MM.1S (cell line): Measurements from ENCODE around the gene POLN.
A peak's percentile ranks its signal among the peaks of the same experiment; 100 is the strongest.

Experiments used
- DNase-seq: peaks from one replicate; pipeline ENCODE4 v3.0.0-alpha.2; 2015
- H2AFZ ChIP-seq: fragments of 300-600 bp; sonication (generic); 2 replicates; pipeline ENCODE4 v1.6.0; 2016; ENCODE audit warnings: antibody characterized with exemption, low read length
- H3F3A ChIP-seq: fragments of 300-600 bp; sonication (generic); 2 replicates; pipeline ENCODE4 v1.6.1; 2016; ENCODE audit warnings: mild to moderate bottlenecking, antibody characterized with exemption, low read length, moderate library complexity, mixed read lengths; ENCODE audit not compliant: insufficient read depth
- H3K27ac ChIP-seq: fragments of 300-600 bp; sonication (generic); 2 replicates; pipeline ENCODE4 v1.5.1; 2016; ENCODE audit warnings: mild to moderate bottlenecking, low read length
- H3K27me3 ChIP-seq: fragments of 300-600 bp; sonication (generic); replicated peaks from 2 replicates; pipeline ENCODE4 v1.6.0; 2016; ENCODE audit warnings: low read length; ENCODE audit not compliant: insufficient read depth
- H3K36me3 ChIP-seq: fragments of 300-600 bp; sonication (generic); replicated peaks from 2 replicates; pipeline ENCODE4 v1.6.1; 2016; ENCODE audit warnings: mild to moderate bottlenecking, low read length, mixed read lengths; ENCODE audit not compliant: insufficient read depth
- H3K4me1 ChIP-seq: fragments of 300-600 bp; sonication (generic); 2 replicates; pipeline ENCODE4 v1.6.1; 2016; ENCODE audit warnings: low read length, mixed read lengths
- H3K4me2 ChIP-seq: fragments of 300-600 bp; sonication (generic); 2 replicates; pipeline ENCODE4 v1.6.0; 2016; ENCODE audit warnings: low read depth, low read length
- H3K4me3 ChIP-seq: fragments of 300-600 bp; sonication (generic); 2 replicates; pipeline ENCODE4 v1.5.1; 2016; ENCODE audit warnings: low read length, mixed read lengths
- H3K79me2 ChIP-seq: fragments of 300-600 bp; sonication (generic); 2 replicates; pipeline ENCODE4 v1.6.1; 2016; ENCODE audit warnings: mixed run types, low read length, mixed read lengths
- H3K9ac ChIP-seq: fragments of 300-600 bp; sonication (generic); 2 replicates; pipeline ENCODE4 v1.6.1; 2016; ENCODE audit warnings: low read length, mixed read lengths
- H3K9me2 ChIP-seq: fragments of 300-600 bp; sonication (generic); replicated peaks from 2 replicates; pipeline ENCODE4 v1.6.1; 2016; ENCODE audit warnings: mild to moderate bottlenecking, low read length, mixed read lengths; ENCODE audit not compliant: insufficient read depth
- H3K9me3 ChIP-seq: fragments of 300-600 bp; sonication (generic); replicated peaks from 2 replicates; pipeline ENCODE4 v1.6.1; 2016; ENCODE audit warnings: mild to moderate bottlenecking, low read length, mixed read lengths; ENCODE audit not compliant: insufficient read depth
- H4K20me1 ChIP-seq: fragments of 300-600 bp; sonication (generic); 2 replicates; pipeline ENCODE4 v1.6.1; 2016; ENCODE audit warnings: mild to moderate bottlenecking, low read length, moderate library complexity, mixed read lengths; ENCODE audit not compliant: insufficient read depth
- EZH2 ChIP-seq: fragments of 300-600 bp; sonication (generic); optimal IDR thresholded peaks from 2 replicates; pipeline ENCODE3; 2017; ENCODE audit warnings: low read depth, mild to moderate bottlenecking, antibody characterized with exemption, low read length, mixed read lengths
- EZH2phosphoT487 ChIP-seq: fragments of 300-600 bp; sonication (generic); IDR thresholded peaks from 2 replicates; pipeline ENCODE4 v1.6.1; 2018; ENCODE audit warnings: antibody characterized with exemption, low read length
- TF ChIP-seq, protein P1 (sequence below): fragments of 300-600 bp; sonication (generic); IDR thresholded peaks from 2 replicates; pipeline ENCODE4 v1.5.1; 2016; ENCODE audit warnings: antibody characterized with exemption, low read length, mixed read lengths

The POLN gene

DNA sequence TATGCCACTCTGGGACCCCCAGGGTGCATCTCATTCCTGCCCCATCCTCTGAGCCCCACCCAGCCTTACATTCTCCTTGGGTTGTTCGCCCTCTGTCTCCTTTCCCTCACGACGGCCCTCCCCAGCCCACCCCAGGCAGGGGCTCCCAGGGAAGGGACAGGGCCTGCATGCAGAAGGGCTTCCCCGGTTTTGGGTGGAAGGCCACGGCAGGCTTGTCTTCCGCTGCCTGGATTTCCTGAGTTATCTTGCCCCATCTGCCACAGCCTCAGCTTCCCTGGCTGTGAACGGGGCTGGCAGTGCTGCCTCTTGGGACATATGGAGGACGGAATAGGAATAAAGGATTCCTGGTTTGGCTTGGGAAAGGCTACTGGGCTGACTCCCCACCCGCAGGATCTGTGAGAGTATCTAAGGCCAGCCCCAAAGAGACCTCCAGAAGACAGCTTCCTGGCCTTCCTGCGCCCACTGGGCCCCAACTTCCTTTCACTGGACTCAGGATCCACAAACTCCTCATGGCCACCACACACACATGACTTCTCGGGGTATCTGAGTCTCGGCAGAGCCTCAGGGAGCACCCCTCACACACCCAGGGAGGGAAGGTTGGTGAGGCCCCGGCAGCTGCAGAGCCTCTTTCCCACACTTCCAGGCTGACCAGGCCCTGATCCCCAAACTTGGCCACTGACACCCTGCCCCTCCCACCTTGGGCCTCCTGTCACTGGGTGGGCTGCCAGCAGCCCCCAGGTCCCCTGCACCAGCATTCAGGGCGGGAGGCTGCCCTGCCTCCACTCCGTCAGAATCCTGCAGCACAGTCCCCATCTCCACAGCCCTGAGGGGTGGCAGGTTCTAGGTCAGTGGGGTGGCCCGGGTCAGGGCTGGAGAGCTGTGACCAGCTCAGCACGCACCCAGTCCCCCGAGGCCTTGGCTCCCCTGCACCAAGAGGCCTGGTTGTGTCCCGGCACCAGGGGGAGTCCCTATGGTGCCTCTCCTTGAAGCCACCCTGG lies 23.5 kb upstream of the POLN start:
- Histone ChIP-seq H2AFZ (no peak overlapping the region), H3K27me3 (no peaks in the 10 kb centered on the region), H3K9me2 (no peaks in the 10 kb centered on the region), H4K20me1 (no peaks in the 10 kb centered on the region), H3K79me2 (peaks cover 9% of the 10 kb centered on the region), H3K9me3 (no peaks in the 10 kb centered on the region), H3K4me1 (peaks cover 25% of the 10 kb centered on the region), H3K9ac (no peak overlapping the region), H3K4me3 (no peak overlapping the region), H3K4me2 (no peak overlapping the region), H3K36me3 (no peaks in the 10 kb centered on the region), H3F3A (peaks cover 17% of the 10 kb centered on the region), H3K27ac (no peak overlapping the region)
- TF ChIP-seq EZH2phosphoT487 (no peak), EZH2 (no peak)
- TF ChIP-seq, protein P1, sequence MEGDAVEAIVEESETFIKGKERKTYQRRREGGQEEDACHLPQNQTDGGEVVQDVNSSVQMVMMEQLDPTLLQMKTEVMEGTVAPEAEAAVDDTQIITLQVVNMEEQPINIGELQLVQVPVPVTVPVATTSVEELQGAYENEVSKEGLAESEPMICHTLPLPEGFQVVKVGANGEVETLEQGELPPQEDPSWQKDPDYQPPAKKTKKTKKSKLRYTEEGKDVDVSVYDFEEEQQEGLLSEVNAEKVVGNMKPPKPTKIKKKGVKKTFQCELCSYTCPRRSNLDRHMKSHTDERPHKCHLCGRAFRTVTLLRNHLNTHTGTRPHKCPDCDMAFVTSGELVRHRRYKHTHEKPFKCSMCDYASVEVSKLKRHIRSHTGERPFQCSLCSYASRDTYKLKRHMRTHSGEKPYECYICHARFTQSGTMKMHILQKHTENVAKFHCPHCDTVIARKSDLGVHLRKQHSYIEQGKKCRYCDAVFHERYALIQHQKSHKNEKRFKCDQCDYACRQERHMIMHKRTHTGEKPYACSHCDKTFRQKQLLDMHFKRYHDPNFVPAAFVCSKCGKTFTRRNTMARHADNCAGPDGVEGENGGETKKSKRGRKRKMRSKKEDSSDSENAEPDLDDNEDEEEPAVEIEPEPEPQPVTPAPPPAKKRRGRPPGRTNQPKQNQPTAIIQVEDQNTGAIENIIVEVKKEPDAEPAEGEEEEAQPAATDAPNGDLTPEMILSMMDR: no peak
- no peak for DNase-seq

- Histone ChIP-seq H2AFZ (no peak overlapping the region), H3K36me3 (no peaks in the 10 kb centered on the region), H4K20me1 (no peaks in the 10 kb centered on the region), H3K27me3 (no peaks in the 10 kb centered on the region), H3K27ac (peak overlapping the region; percentile 61), H3K9ac (no peak overlapping the region), H3K4me1 (peaks cover 25% of the 10 kb centered on the region), H3K4me2 (peak overlapping the region; percentile 16; the same call in 1 of the 2 replicates), H3F3A (peaks cover 17% of the 10 kb centered on the region), H3K9me3 (no peaks in the 10 kb centered on the region), H3K9me2 (no peaks in the 10 kb centered on the region), H3K79me2 (peaks cover 17% of the 10 kb centered on the region), H3K4me3 (no peak overlapping the region)
- TF ChIP-seq, protein P1: no peak
- no peak for TF ChIP-seq EZH2phosphoT487
- no peak for TF ChIP-seq EZH2
- DNase-seq: no peak
Measured at GRCh38 chr4:2264481-2265041, 22.6 kb upstream of the POLN start.

DNA sequence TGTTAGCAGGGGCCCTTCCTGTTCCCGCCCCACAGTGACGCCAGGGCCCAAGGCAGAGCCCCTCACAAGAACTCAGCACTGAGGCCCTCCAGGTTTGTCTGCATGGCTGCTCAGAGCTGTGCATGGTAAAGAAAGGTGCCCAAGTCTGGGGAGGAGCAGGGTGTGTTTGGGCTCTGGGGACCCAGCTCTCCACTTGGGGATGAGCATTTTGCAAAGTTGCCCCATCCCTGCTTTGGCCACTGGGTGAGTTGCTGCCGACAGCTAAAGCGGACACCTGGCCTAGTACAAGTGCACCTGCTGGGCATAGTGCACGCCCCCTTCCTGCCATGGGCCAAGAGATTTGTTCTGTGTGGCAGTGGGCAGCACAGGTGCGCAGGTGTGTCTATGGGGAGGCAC lies 22.0 kb upstream of the POLN start:
- no peak overlapping the region for H3K9ac ChIP-seq
- no peaks in the 10 kb centered on the region for H3K27me3 ChIP-seq
- H3K9me3 ChIP-seq: no peaks in the 10 kb centered on the region
- H3K4me1 ChIP-seq: peaks cover 25% of the 10 kb centered on the region
- peak; percentile 84 for DNase-seq
- H3K27ac ChIP-seq: peak overlapping the region; percentile 61; the same call in 1 of the 2 replicates
- peaks cover 23% of the 10 kb centered on the region for H3K79me2 ChIP-seq
- peak overlapping the region; percentile 30; the same call in 1 of the 2 replicates for H3K4me2 ChIP-seq
- H3F3A ChIP-seq: peaks cover 17% of the 10 kb centered on the region
- H2AFZ ChIP-seq: no peak overlapping the region
- no peak overlapping the region for H3K4me3 ChIP-seq
- TF ChIP-seq, protein P1: peak; percentile 23; the same call in 1 of the 2 replicates
- TF ChIP-seq EZH2: no peak
- H3K9me2 ChIP-seq: no peaks in the 10 kb centered on the region
- no peaks in the 10 kb centered on the region for H3K36me3 ChIP-seq
- no peaks in the 10 kb centered on the region for H4K20me1 ChIP-seq
